HG03097 (cell line): ENCODE data around the gene HCK.
"Not testable (repeated sequence)": the region's sequence is repeated elsewhere in the genome, so short reads cannot be mapped to it uniquely, and the experiment has no call there.

Experiments
- ATAC-seq: cut with Tn5 transposase; IDR thresholded peaks from one replicate; pipeline ENCODE4 v1.9.1; 2021; ENCODE audit not compliant: unreplicated experiment, low FRiP score

The HCK gene

GRCh38 chr20:32028647-32029372, 23.2 kb upstream of the HCK start:
- ATAC-seq: no peak

- ATAC-seq: no peak
Observed at GRCh38 chr20:32029561-32029960, 22.5 kb upstream of the HCK start.

GRCh38 chr20:32031007-32031958, 20.8 kb upstream of the HCK start:
- no peak for ATAC-seq

- ATAC-seq: no peak
Observed at GRCh38 chr20:32033316-32033715, 18.7 kb upstream of the HCK start.

- ATAC-seq: not testable (repeated sequence)
Observed at GRCh38 chr20:32033721-32034120, 18.3 kb upstream of the HCK start.

GRCh38 chr20:32034581-32035425, 17.2 kb upstream of the HCK start:
- ATAC-seq: no peak

- ATAC-seq: no peak
Observed at GRCh38 chr20:32035426-32035779, 16.6 kb upstream of the HCK start.

GRCh38 chr20:32036252-32036651, 15.8 kb upstream of the HCK start:
- ATAC-seq: no peak

GRCh38 chr20:32036716-32037485, 15.1 kb upstream of the HCK start:
- no peak for ATAC-seq

GRCh38 chr20:32037929-32038328, 14.1 kb upstream of the HCK start:
- ATAC-seq: no peak

GRCh38 chr20:32040142-32040953, 11.7 kb upstream of the HCK start:
- ATAC-seq: no peak

- no peak for ATAC-seq
Observed at GRCh38 chr20:32045999-32046398, 6.0 kb upstream of the HCK start.

- ATAC-seq: no peak
Observed at GRCh38 chr20:32050324-32050841, 1.7 kb upstream of the HCK start.

GRCh38 chr20:32050851-32051556, 1.0 kb upstream of the HCK start:
- ATAC-seq: no peak

- no peak for ATAC-seq
Observed at GRCh38 chr20:32051720-32052089, 337 bp upstream of the HCK start.

GRCh38 chr20:32052778-32053362, 828 bp downstream of the HCK start:
- no peak for ATAC-seq

GRCh38 chr20:32053648-32054047, 1.6 kb downstream of the HCK start:
- no peak for ATAC-seq
